IPS-NIHi11 (cell line): Measurements from ENCODE around the gene USF3.

ENCODE experiments used
- DNase-seq: peaks from one replicate; pipeline ENCODE4 v3.0.0; 2012; ENCODE audit warnings: mixed read lengths, low spot score

The USF3 gene

DNA sequence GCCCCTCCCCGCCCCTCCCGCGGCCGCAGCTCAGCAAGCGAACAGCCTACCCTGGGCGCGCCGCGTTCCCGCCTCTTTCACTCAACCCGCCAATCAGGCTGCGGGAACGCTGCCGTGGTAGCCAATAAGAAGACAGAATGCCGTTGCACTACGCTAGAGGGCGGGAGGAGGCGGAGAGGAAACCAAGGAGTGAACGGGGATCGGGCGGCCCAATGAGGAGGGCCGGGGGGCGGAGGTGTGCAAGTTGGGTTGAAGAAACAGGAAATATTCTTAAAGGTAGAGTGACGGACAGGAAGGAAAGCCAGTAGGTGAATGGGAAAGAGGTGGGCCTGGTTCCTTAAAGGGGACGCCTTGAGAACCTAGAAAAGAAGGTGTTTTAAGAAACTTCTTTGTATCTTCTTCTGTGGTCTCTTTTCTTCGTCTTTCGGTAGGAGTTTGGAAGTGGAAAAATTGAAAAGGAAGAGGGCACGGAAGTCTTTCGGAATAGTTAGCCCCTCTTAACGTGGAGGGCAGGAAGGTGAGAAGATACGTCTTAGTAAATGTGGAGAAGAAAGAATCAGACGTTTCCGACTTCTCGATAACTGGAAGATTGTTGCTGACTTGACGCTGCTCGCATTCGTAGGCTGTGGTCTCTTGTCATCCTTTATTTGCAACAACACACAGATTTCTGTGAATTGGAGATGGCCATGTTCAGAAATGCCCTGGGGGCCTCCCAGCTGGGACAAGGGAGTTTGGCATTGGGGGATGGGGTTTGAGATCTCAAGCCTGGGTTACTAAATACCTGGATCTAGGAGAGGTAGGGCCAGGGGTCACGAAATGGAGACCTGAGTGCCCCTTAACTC lies 437 bp upstream of the USF3 start:
- DNase-seq: peak; percentile 97

DNA sequence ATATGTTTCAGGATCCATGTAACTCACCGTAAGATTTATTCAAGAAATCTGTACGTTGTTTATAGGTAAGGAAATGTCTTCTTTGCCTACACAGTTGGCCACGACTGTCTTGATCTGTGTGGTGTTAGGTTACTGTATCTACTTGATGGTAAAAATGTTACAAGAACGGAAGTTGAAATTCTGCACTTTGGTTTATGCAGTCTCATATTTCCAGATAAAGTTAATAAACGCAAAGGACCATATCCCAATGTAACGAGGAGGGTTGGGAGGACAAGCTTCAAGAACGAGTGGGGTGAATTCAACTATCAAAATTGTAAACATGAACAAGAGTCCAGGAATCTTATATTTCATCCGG lies 1.0 kb downstream of the USF3 start:
- no peak for DNase-seq

DNA sequence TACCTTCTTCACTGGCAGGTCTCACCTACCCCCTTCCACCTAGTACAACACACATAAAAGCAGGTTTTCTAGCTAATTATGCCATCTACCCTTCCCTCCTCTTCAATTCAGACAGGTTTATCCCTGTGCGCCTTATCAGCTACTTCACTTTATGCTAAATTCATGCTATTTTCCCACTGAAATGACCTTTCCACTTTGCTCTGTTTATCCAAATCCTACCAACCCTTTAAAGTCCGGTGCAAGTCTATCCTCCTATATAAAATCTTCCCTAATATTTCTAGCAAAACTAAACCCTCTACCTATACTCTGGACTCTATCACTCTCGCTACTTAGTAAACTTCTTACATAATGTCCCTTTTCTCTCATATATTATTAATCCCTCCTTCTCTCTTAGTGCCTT lies 6.0 kb downstream of the USF3 start:
- no peak for DNase-seq

DNA sequence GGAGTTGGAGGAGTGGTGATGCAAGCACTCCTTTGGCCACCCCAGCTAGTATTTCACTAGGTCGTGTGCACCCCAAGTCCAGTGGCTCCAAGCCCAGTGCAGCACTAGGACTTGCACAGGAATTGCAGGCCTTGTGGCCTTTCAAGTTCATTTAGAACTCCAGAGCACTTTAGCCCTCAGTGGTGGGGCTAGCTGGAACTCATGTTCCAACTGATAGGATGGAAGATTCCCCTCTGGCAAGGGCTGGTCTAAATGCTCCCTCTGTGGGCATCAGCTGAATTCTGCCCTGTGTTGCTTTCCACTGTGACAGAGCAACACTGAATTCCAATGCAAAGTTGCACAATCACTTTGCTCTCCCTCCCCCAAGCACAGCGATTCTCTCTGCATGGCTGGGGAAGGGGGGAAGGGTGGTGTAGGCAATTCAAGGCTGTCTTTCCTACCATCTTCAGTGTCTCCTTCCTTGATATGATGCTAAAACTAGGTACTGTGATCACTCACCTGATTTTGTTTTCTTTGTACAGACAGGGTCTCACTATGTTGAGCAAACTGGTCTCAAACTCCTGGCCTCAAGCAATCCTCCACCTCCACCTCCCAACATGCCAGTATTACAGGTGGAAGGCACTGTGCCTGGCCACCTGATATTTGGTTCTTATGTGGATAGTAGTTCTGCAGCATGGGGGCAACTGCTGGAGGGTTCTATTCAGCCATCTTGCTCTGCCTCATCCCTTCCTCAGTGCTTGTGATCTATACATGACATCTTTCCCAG lies 10.3 kb downstream of the USF3 start:
- DNase-seq: no peak

DNA sequence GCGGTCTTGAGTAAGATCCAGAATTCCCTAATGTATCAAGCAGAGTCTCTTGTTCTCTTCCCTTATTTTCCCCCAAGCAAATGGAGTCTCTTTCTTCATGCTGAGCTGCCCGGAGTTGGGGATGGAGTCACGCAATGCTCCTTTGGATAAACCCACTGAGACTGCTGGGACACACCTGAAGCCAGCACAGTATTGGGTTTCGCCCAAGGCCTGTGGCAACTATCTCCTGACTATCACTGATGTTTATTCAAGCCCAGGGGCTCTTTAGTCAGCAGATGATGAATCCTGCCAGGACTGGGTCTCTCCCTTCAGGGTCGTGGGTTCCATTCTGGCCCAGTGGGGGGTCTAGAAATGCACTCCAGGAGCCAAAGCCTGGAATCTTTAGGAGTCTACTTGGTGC lies 11.3 kb downstream of the USF3 start:
- DNase-seq: no peak

DNA sequence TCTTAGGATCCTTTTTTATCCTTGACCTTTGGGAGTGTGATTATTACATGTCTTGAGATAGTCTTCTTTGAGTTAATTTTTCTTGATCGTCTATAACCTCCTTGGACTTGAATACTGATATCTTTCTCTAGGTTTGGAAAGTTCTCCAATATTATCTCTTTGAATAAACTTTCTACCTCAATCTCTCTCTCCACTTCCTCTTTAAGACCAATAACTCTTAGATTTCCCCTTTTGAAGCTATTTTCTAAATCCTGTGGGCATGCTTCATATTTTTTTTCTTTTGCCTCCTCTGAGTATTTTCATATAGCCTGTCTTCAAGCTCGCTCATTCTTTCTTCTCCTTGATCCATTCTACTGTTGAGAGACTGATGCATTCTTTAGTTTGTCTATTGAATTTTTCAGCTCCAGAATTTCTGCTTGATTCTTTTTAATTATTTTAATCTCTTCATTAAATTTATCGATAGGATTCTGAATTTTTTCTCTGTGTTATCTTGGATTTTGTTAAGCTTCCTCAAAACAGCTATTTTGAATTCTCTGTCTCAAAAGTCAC lies 12.1 kb downstream of the USF3 start:
- no peak for DNase-seq

DNA sequence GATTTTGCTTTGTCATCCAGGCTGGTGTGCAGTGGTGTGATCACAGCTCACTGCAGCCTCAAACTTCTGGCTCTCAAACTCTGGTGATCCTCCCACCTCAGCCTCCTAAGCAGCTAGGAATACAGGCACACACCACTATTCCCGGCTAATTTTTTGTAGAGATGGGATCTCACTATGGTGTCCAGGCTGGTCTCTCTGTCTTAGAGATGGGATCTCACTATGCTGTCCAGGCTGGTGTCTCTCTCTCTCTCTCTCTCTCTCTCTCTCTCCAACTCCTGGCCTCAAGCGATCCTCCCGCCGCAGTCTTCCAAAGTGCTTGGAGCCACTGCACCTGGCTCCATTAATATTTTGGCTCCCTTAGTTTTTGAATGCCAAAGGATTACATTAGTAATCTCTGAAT lies 17.7 kb downstream of the USF3 start:
- no peak for DNase-seq

DNA sequence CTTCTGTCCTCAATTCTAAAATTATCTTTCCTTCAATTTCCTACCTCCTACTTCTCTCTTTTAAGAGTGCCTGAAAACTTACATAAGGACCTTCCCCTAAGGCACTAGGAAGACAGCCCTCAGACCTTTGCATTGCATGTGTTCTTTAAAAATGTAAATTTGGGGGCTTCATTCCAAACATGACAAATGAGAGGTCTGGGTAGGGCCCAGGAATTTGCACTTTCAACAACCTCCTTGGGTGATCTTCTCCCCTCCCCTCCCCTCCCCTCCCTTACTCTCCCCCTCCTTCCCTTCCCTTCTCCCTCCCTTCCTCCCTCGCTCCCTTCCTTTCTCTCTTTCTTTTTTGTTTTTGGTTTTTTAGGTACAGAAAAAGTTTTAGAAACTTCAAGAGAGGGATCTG lies 18.7 kb downstream of the USF3 start:
- no peak for DNase-seq

DNA sequence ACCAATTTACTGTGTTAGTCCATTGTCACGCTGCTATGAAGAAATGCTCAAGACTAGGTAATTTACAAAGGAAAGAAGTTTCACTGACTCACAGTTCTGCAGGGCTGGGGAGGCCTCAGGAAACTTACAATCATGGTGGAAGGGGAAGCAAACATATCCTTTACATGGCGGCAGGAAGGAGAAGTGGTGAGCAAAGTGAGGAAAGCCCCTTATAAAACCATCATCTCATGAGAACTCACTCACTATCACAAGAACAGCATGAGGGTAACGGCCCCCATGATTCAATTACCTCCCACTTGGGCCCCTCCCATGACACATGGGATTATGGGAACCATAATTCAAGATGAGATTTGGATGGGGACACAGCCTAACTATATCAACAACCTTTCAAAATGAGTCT lies 20.2 kb downstream of the USF3 start:
- no peak for DNase-seq

DNA sequence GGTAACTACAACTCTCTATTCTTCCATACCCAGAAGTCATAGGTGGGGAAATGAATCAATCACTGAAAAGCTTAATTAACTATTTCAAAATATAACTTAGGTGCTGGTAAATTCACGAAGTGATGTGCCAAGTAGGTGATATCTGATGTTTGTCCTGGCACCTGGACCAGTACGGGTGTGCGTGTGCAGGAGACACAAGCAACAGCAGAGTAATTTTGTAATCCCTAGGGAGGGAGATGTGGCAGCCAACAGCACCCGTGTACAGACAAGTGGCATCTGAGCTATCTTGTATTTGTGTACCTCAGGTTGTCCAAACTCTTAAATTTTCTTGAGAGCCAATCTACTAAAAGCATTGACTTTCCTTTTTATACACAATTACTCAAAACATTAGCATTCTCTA lies 22.8 kb downstream of the USF3 start:
- DNase-seq: no peak

DNA sequence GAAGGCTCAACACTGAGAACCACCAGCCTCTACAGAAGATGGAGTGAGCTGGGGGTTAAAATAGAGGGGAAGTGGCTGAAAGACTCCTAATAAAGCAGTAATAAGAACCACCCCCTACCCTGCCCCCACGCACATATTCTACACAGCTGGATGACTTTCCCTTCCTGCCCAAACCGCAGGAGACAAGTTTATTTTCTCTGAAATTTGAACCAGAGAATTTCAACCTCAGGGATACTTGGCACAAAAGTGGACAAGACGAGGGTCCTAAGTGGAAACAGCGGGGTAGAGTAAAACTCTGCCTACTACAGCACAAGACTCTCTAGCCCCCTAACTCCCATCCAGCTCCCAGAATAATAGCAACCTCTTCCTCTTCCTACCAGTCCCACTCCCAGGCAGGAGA lies 28.4 kb downstream of the USF3 start:
- peak; percentile 10 for DNase-seq

DNA sequence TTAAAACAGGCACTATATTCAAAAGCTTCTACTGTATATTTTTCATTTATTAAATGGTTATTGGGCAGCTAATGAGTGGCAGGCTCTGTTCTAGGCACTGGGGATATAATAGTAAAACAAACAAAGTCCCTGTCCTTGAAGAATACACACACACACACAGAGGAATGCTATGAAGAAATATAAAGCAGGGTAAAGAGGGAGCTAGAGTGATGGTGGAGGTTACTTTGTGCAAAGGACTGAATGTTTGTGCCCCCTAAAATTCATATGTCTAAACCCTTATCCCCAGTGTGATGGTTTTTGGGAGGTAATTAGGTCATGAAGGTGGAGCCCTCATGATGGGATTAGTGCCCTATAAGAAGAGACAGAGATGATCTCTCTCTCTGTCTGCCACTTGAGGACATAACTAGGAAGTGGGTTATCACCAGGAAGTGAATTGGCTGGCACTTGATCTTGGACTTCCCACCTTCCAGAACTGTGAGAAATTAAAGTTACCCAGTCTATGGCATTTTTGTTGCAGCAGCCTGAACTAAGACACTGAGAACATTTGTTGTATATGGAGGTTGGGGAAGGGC lies 31.8 kb downstream of the USF3 start:
- no peak for DNase-seq

DNA sequence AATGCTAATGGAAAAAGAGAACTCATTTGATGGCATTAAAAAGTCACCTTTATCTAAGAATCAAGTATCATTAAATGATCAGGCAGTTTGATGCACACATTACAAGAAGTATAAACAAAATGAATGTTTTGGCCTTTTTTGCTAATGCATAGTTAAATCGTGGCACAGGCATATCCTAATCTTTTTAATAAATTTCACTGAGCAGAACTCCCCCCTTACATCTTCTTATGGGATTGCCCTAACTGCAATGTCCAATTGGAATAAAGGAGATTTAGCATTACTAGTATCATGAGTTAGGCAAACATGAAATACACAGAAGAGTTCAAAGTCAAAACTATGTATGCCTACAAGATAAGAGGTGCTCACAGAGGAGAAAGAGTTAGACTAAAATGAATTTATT lies 32.7 kb downstream of the USF3 start:
- DNase-seq: no peak

DNA sequence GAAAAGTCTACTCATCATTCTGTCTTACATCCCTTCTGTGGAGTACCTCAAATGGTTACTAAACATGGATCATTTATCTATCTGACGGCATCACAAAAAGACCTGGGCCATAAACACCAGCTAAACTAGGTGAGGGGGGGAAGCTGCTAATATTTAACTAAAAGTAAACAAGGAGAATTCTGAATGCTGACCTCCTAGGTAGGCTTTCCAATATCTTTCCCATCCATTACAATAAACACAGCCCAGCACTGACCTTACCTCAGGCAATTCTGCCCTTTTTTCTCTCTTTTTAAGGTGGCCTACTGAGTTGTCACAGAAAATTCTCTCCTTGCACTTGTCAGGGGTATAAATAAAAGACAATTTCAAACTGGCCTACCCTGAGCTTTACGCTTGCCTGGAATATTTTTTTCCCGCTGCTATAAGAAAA lies 33.1 kb downstream of the USF3 start:
- DNase-seq: no peak

DNA sequence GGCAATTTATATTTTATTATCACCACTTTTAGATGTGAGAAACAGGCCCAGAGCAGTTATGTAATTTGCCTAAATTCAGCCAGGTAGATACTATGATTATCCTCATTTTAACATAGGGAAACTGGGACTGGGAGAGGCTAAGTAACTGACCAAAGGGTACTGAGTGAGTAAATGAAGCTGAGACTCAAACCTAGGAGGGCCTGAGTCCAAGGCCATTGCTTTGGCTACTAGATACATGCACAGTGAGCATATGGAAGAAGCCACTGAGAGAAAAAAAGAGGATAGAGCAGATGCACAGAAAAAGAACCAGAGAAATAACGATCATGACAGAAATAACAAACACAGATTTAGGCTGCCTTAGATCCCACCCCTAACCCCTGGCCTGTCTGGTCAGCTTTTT lies 33.6 kb downstream of the USF3 start:
- DNase-seq: no peak

DNA sequence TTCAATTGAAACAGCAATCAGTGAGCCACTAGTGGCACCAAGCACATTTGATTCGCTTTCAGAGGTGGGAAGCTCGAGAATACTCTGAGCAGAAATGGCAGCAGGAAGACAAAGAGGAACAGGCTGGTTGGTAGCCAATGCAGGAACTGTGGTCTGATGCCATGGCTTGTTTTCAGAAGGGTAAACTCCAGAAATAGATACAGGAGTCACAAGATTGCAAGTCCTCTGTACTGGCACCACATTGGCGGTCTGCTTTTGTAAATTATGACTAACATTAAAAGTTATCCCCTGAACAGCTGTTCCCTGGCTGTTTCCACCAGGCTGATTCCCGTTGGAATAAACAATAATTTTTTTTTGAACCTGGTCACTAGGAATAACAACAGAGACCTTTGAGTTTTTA lies 35.5 kb downstream of the USF3 start:
- DNase-seq: no peak

DNA sequence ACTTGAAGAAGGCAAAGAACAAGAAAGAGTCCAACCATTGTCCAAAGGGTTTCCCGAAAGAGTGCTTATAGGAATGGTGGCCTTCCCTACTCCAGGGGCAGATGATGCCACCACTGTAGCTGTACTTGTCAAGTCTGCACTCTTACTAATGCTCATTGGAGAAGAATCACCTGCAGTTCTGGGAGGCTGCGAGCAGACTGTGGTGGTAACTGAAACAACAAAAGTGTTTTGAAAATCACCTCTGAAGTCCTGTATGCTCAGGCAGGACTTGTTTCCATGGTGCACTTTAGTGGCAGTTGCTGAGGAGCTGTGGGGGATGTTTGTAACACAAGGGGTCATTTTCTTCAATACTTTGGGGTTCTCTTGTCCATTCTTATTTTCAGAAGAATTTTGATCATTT lies 36.0 kb downstream of the USF3 start:
- no peak for DNase-seq

DNA sequence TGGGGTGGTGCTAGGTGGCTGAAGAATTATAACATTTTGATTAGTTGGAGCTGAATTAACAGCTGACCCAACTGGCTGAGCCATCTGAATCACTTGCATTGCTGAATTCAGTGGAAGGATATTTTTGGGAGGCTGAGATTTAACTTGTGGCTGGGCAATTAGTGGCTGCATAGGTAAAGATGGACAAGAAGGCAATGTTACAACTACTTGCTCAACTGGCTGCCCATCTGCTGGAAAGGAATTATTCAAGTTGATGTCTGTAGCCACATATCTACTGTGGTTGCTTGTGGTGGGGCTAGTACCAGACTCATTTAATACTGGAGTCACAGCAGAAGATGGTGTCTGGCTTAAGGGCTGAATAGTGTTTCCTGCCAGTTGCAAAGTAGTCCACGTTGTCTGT lies 36.4 kb downstream of the USF3 start:
- no peak for DNase-seq

DNA sequence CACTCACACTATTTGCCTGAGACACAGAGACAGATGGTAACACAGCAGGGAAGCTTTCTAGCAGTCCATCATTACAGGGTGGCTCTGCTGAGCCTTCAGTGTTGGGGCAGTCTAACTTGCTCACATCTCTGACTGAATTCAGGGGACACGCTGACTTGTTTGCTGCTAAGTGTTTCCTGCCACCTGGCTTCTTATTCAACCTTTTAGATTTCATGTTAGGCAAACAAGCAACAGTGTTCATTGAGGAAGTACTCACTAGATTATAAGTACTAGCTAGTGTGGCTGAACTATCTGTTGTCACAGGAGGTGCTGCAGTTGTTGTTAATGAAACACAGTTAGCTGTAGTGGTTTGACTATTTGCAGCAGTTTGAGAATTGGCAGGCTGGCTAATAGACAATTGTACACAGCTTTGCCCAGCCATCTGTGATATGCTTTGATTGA lies 37.3 kb downstream of the USF3 start:
- no peak for DNase-seq

DNA sequence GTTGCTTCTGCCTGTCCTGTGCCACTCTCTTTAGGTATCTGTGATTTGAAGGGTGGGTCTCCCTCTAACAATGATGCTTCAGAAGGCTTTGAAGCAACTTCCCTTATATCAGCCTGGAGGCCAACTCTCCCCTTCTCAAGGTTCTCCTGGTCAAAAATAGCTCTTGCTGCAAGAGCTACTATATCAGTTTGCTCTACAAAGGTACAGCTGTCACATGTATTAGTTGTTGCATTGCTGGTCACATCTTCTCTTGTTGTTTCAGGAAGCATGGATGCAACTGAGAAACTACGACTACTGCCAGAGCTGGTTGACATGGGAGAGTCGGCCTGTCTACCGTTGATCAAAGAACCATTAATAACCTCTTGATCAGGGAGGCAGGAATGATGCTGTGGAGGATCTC lies 38.3 kb downstream of the USF3 start:
- DNase-seq: no peak

DNA sequence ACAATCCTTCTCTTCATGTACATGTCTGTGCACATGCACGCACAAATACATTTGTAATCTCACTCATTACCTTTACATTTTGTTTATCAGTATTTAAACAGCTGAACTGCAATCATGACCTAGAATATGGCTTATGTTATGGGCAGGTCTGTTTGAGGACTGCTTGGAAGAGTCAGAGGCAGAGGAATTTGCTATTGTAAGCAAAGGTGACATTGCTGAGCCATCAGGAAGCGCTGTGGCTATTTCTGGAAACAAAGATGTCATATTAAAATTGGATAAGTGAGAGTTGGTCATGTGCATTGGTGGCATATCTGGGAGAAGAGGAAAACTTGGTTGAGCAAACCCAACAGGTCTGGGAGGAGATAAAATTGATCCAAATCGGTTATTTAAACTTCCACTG lies 41.6 kb downstream of the USF3 start:
- no peak for DNase-seq

DNA sequence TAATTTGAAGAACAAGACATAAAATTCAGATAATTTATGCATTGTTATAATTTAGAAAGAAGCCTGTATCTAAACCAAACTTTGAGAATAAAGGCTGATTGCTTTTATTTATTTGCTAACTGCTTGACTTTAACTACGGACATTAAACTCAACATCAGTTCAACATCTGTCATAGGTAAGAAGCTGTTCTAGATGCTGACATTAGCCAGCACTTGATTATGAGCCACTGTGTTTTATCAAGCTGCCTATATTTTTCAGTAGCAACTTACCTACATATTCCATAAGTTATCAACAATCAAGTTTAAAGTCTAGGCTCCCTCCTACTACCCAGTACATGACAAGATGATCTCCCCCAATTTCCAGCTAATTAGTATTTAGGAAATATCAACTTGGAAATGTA lies 42.1 kb downstream of the USF3 start:
- DNase-seq: no peak
